Jurkat, Clone E6-1 (cell line): Measurements from ENCODE around the gene GPR17.

ENCODE experiments used
- DNase-seq: peaks from one replicate; pipeline ENCODE4 v3.0.0-alpha.2; 2011; ENCODE audit warnings: low read depth, low spot score
- H3K4me3 ChIP-seq: 2 replicates; pipeline ENCODE4 v1.5.1; 2011; ENCODE audit warnings: mild to moderate bottlenecking, low read length, control low read depth, moderate library complexity

GPR17 gene

GRCh38 chr2:127650041-127650784 is 4.3 kb downstream of the GPR17 start:
- DNase-seq = no peak
- H3K4me3 ChIP-seq = no peak overlapping the region

GRCh38 chr2:127650785-127651380 is 4.9 kb downstream of the GPR17 start:
- no peak overlapping the region for H3K4me3 ChIP-seq
- no peak for DNase-seq

- DNase-seq = no peak
- no peak overlapping the region for H3K4me3 ChIP-seq
Measured at GRCh38 chr2:127651381-127651809, 5.4 kb downstream of the GPR17 start.

- no peak overlapping the region for H3K4me3 ChIP-seq
- no peak for DNase-seq
Measured at GRCh38 chr2:127651971-127652550, 6.1 kb downstream of the GPR17 start.

GRCh38 chr2:127652786-127653357 is 6.9 kb downstream of the GPR17 start:
- H3K4me3 ChIP-seq = no peak overlapping the region
- DNase-seq = no peak

GRCh38 chr2:127653421-127654083 is 7.6 kb downstream of the GPR17 start:
- no peak for DNase-seq

GRCh38 chr2:127654084-127654837 is 8.3 kb downstream of the GPR17 start:
- H3K4me3 ChIP-seq = no peak overlapping the region
- no peak for DNase-seq

More at GRCh38 chr2:127653421-127654083, 7.6 kb downstream of the GPR17 start:
- H3K4me3 ChIP-seq = no peak overlapping the region

- DNase-seq = no peak
- H3K4me3 ChIP-seq = no peak overlapping the region
Measured at GRCh38 chr2:127654838-127655175, 8.9 kb downstream of the GPR17 start.

GRCh38 chr2:127655209-127656073 is 9.5 kb downstream of the GPR17 start:
- no peak overlapping the region for H3K4me3 ChIP-seq
- no peak for DNase-seq

GRCh38 chr2:127656569-127657231 is 10.7 kb downstream of the GPR17 start:
- H3K4me3 ChIP-seq = no peak overlapping the region
- DNase-seq = no peak

GRCh38 chr2:127657232-127657595 is 11.3 kb downstream of the GPR17 start:
- no peak for DNase-seq
- no peak overlapping the region for H3K4me3 ChIP-seq

- DNase-seq = no peak
- H3K4me3 ChIP-seq = no peak overlapping the region
Measured at GRCh38 chr2:127658146-127658545, 12.2 kb downstream of the GPR17 start.

GRCh38 chr2:127658641-127659407 is 12.9 kb downstream of the GPR17 start:
- no peak overlapping the region for H3K4me3 ChIP-seq
- no peak for DNase-seq

- H3K4me3 ChIP-seq = no peak overlapping the region
- no peak for DNase-seq
Measured at GRCh38 chr2:127659408-127660290, 13.7 kb downstream of the GPR17 start.

- no peak for DNase-seq
- no peak overlapping the region for H3K4me3 ChIP-seq
Measured at GRCh38 chr2:127660291-127660578, 14.3 kb downstream of the GPR17 start.

- H3K4me3 ChIP-seq = no peak overlapping the region
- no peak for DNase-seq
Measured at GRCh38 chr2:127661072-127661649, 15.2 kb downstream of the GPR17 start.
